COLO668 (cell line): ENCODE results near the gene FAM227B.
"Not testable (repeated sequence)": the region's sequence is repeated elsewhere in the genome, so short reads cannot be mapped to it uniquely, and the experiment has no call there.

ENCODE experiments used
- DNase-seq: peaks from one replicate; lab custom pipeline; 2025; ENCODE audit not compliant: unreplicated experiment; lab: John Stamatoyannopoulos, UW

FAM227B gene

DNA sequence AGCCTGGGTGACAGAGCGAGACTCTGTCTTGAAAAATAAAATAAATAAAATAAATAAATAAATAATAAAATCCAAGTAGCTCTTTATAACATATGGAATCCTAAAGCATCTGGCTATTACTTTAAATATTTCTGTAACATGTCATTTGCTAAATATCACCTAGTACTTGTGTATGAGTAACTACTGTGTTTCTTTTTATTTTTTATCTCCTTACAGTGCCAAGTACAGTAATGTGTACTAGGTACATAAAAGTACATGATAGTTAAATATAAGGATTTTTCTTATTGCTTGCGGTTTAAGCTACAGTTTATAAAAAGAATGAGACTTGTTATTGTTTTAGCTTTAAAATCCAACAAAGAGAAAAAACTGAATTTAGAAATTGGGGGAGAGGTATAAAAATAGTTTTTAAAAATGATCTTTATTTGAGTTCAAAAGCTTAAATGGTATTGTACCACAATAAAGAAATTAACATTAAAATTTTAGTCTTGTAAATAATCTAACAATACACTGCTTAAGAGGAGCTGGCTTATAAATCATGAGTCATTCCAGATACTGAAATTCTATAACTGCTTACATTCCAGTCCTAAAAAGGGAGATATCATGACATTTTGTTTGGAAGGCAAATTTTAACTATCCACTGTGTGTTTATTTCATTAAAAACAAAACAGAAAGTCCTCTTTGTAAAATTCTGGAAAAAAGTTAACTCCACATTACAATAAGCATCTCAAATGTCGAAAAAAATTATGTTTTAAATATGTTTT, 124.4 kb downstream of the FAM227B start:
- DNase-seq, result no peak

DNA sequence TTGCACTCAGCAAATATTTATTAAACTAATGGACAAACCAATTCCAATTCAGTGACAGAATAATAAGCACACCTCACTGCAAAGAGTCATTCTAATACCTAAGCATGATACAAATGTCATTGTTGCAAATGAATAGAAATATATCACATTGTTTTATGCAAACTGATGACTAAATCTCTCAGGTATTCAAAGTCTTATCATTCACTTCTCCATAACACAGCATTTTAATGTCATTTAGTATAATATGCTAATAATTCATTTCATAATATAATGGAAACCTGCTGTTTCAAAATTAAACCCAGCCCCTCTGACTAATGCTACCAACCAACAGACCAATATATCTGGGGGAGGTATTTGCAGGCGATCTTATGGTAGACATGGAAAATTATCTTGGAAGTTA, 125.8 kb downstream of the FAM227B start:
- no peak for DNase-seq

DNA sequence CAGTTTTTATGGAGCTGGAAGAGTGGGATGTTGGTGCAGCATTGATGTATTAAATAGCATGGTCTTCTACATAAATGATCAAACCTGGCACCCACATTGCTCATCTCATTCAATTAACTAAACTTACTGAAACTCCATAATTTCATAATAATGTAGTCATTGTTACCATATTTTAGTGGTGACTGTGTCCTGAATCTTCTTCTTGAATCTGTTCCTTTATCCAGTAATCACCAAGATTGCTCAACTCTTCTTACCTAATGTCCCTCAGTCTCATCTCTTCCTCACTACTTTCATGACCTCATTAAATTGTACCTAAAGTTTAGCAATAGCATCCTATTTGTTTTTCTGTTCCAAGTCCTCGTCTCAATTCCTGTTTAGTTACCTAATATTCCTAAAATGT, 127.8 kb downstream of the FAM227B start:
- no peak for DNase-seq

DNA sequence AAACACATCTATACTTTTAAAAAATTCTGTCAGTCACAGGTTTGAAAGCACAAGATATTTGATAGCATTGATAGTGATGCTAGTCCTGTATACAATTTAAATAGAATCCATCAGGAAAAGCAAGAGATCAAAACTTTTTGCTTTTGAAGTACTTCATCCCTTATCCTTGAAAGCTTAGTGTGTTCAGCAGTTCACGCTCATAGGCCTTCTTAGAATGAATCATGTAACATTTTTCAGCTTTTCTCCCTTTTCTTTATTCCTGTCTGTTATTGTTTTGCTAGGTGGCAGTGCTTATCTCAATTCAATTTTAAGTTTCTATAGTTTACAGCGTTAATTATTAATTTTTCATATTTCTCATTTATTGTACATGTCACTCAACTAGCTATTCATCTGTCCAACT, 128.5 kb downstream of the FAM227B start:
- no peak for DNase-seq

DNA sequence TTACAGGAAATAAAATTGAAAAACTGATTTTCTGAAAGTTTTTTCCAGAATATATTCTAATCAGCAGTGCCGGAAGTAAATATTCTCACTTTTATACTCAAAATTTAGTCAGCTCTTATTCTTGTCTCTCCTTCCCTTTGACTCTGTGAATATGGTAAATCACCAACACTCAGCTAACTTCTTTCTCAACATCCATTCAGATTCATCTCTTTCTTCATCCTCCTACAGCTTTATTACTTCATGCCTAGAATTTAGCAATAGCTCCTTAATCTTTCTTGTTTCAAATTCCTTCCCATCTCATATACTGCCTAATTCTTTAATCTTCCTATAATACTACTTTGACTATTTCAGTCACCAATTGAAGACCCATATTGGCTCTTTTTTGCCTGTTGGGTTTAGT, 129.7 kb downstream of the FAM227B start:
- no peak for DNase-seq

DNA sequence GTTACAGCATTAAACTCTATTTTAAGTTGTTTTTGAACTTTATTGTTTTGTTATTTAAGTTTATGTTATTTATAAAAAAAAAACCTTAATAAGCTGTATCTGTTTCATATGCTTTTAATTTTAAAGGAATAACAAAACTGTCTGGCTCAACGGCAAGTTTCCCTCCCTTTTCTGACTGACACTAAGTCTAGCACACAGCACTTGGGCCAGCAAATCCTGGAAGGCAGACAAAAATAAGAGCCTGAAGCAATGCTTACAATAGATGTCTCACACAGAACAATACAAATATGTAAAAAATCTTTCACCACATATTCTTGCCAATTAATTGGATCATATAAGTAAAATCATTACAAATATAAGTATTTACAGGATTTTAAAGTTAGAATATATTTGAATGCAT, 135.2 kb downstream of the FAM227B start:
- not testable (repeated sequence) for DNase-seq

DNA sequence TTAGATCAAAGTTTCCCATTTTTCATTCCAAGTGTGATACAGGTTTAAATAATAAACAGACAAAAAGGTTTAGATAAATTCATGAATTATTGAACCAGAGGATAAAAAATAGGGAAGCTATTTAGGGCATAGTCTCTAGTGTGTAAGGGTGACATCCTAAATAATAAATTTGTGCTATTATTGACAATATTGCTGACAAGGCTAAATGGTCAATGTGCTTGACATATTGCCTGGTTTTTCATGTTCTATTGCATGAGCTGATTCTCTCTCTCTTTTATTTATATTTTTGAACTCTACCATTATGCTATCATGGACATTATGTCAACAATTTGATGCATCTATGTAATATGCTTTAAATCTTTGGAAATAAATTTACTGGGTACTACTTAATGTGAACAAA, 141.6 kb downstream of the FAM227B start:
- DNase-seq, result not testable (repeated sequence)

DNA sequence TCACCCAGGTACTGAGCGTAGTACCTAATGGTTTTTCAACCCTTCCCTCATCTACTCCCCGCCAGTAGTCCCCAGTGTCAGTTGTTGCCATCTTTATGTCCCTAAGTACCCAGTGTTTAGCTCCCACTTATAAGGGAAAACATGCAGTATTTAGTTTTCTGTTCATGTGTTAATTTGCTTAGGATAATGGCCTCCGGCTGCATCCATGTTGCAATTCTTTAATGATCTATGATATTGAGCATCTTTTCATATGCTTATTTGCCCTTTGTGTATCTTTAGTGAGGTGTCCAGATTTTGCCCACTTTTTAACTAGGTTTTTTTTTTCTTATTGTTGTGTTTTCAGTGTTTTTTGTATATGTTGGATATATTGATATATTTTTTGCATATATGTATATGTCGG, 142.6 kb downstream of the FAM227B start:
- DNase-seq, result not testable (repeated sequence)

DNA sequence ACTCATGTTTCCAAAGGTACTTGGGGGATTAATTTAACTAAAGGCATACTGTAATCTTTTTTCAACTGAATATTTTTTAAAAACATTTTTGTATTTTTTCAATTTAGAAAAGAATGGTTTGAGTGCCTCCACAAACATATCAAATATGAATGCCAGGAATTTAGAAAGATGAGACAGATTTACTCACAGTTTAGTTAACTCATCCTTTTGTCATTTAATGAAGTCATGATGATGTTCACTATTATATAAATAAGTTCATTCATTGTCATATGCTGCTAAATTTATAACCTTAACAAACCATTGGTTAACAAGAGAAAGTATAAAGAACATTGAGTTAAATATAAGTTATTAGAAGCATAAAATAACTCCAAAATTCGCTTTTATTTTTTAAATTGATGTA, 147.6 kb downstream of the FAM227B start:
- no peak for DNase-seq

DNA sequence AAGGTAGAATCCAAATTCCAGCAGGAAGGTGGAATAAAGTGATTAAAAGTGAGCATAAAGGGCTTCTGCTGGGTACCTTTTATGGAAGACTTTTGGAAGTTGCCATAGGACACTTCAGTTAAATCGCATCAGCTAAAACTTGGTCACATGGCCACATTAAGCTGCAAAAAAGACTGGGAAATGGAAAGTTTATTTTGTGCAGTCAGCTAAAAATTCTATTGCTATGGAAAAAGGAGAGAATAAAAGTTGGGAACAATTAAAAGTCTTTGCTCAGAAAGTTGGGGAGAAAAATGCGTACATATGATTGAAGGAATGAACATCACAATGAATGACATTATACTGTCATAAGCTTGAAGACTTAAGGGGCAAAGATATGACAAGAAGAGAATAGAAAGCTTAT, 148.3 kb downstream of the FAM227B start:
- no peak for DNase-seq

DNA sequence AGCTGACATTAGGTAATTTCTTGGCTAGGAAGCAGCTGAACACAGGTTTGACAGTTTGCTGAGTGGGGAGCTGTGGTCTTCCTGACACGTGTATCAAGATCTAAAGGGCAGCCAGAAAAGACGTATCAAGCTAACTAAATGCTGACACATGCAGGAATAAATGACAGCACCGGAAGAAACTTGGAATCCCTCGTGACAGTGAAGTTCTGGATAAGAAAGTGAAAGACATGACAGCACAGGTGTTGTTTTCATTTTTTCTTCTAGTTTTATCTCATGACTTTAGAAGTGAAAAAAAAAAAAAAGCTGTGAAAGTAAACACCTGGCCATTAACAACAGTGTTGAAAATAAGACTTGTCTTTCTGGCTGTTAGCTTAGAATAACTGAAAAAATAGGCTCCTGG, 148.9 kb downstream of the FAM227B start:
- DNase-seq, result no peak

DNA sequence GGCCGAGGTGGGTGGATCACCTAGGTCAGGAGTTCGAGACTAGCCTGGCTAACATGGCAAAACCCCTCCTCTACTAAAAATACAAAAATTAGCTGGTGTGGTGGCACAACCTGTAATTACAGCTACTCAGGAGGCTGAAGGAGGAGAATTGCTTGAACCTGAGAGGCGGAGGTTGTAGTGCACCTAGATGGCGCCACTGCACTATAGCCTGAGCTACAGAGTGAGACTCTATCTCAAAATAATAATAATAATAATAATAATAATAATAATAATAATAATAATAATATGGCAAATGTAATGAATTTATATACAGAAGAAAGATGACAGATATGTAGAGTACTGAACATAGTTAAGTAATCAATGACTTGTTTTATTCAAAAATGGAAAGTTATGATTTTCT, 149.4 kb downstream of the FAM227B start:
- peak; percentile 17 for DNase-seq

DNA sequence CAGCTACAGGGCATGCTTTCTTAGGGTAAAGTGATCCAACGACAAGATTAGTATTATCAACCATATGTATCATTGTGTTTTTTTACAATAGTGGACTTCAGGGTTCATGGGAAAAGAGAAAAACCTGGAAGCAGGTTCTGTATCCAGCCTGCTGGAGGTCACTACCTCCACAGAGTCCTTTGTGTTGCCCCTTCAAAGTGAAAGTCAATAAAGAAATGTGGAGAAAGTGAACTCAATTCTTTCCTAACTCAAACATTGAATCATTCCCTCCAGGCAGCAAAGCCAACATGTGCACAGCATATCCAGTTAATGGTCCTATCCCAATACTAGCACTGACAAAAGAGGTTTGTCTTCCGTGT, 152.2 kb downstream of the FAM227B start:
- no peak for DNase-seq

DNA sequence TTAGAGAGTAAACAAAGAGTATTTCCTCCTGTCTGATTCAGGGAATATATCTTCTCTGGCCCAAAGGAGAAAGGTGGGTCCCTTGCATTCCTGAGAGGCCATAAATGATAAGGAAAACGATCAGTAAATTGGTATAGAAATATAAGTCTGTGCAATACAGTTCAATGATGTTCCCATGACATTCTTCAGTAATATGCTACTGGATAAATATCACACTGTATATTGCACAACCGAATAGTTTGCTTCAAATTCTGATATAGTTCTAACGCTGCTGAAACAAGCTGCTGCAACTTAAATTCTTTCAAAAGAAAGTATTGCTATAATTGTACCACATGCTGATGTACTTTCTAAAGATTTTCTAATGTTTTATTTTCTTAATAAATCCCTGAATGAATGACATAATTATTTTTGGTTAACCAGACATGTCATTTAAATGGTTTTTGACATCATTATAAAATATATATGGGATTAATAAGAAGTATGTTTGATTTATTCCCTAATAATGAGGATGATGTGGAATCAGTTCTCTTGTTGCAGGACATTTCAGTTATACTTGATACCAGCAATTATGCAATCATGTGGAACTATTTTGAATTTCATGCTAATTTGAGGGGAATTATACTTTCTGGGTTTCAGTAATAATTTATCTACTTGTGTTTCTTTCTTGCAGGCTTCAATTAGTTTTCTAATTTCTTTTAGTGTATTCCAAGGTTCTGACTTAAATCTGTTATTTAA, 152.7 kb downstream of the FAM227B start:
- DNase-seq, result no peak

DNA sequence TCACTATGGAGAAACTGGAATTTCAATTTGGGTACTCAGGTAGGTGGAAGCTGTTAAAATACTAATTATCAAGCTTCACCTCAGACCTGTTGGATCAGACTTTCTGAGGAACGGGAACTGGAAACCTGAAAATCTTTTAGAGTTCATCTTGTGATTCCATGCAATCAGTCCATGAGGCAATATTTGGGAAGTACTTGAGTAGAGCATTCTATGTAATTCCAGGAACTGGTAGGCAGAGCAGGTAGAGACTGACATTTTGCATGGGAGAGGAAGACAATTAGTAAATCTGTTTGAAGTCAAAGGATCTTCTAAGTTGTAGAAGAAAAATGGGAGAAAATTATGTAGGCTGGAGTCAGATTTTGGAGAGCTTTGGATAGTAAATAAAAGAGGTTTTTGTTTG, 154.5 kb downstream of the FAM227B start:
- no peak for DNase-seq

DNA sequence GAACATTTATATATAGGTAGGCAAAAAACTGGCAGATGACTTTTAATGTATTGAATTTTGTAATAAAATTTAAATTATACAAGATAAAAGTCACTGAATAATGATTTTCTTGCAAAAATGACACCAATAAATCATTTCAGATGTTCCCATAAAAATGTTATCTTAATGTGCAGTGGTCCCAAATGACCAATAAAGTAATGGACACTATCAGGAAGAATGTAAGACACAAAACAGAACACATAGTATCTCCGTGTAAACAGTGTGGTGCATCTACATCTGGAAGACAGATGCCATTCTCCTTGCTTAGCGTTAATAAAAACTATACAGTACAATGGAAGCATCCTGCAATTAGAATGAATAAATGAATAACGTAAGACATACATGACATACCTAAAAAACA, 156.1 kb downstream of the FAM227B start:
- no peak for DNase-seq

DNA sequence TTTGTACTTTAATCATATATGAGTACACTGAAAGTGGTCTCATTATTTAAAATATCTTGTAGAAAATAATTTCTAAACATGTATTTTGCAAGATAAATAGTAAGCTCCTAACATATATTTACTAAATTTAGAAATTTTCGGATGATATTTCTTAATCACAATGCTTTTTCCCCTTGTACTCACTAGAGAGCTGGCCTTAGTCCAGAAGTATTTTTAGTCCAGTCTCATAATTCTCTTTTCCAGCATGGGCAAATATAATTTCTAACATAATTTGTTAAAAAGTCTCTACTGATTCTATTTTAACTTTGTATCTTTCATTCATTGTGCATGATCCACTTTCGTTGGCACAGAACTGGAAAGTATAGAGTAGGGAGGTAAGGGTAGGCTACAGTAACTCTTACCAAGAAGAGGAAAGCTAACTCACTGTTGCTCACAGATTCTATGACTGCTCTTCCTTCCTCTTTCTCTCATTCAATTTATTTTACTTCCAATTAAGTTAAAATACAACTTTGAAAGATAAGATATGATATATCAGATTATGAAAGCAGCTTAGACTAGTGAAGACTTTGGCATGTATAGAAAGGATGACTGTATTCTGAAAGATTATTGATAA, 158.3 kb downstream of the FAM227B start:
- no peak for DNase-seq

DNA sequence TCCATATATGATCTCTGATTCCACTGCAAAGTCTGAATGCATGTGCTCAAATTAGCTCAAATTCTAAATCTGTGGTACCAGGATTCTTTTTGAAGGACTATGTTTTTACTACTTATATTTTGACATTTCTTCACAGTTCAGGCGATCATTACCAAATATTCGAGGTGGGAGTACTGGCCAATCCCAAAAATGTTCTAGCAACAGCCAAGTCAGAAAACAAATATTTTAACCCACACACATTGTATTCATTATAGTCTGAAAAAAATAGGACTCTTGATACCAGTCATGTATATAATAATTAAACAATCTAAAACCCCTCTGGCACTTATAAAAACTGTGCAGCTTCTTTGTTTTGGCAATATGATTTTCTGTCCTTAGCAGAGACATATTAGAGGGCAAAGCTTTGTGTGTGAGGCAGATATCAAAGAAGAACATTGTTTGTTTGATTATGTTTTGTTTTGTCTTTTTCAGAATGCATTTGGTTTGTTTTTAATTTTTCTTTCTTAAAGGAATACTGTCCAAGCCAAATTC, 160.1 kb downstream of the FAM227B start:
- DNase-seq, result no peak

DNA sequence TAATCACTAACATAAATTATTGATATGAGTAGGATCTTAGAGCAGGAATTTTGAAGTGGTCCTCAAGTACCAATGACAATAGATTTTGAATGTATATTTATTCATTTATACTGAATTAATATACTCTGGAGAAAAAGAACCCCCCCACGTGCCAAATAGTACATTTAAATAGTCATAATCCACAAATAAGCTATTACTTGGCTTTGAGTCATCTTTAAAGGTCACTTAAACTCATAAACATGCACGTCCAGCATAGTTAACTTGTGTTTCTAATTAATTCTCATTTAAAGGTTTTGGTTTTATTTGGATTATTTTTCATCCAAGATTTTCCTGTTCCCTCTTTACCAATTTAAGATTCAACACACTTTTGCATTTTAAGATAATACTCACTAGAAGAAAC, 162.5 kb downstream of the FAM227B start:
- no peak for DNase-seq

DNA sequence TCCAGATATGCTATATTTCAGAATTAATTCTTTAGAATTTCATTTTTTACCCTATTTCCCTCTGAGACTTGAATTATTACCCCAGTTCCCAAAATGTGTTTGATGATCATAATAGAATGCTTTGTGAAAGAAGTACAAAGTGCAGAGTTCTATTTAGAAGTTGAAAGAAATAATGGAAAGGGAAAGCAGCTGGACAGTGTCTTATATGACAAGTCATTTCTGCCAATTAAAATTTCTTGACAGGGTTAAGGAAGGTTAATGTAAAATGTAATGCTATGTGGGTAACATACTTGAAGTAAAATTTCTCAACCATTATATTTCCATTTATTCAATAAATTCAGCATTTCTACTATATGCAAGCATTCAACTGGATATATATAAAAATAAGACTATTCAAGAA, 164.5 kb downstream of the FAM227B start:
- DNase-seq, result no peak

DNA sequence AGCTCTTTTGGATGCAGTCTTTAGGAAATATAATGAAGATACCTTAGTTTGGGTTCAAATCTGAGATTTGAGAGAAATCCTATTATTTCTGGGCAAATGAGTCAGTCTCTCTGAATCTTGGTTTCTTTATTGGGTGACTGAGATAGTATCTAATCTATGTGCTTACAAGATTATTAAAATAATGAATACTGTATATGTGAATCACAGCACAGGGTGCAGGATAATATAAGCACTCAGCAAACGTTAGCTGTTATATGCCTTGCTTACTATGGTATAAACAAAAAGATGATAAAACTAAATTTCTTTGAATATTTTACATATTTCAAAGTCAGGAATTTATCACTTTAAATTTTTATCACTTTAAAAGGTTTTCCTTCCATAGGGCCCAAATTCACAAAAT, 168.0 kb downstream of the FAM227B start:
- no peak for DNase-seq

DNA sequence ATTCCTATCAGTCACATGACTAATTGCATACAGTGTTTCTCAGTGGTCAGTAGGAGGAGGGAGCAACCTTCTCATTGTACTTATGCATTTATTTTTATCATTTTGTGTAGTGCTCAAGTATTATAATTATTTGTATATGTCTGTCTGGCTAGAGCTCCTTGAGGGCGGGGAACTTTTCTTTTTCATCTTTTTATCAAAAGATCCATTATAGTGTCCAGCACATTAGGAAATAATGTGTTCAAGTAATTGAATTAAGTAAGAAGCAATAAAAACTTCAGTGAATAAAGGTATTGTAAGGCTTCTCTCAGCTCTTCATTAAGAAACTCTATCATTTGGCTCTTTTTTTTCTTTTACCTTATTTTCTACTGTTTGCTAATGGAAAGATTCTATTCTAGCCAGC, 178.8 kb downstream of the FAM227B start:
- no peak for DNase-seq
